Pancreas (tissue), 10 donors: ENCODE measurements around the gene BTBD19. TPM values are rescaled to one million over a fixed set of nuclear protein-coding genes. Genes with fewer than 3 reads are reported as not detected.
A peak's percentile ranks its signal among the peaks of the same experiment; 100 is the strongest.
"Not testable (repeated sequence)": the region's sequence is repeated elsewhere in the genome, so short reads cannot be mapped to it uniquely, and the experiment has no call there.

Source experiments
- ATAC-seq, 4 donors: fragments of 200-7000 bp; cut with Tn5 transposase; one replicate each; pipeline versions ENCODE4 v1.8.0 to v1.9.1; 2020; ENCODE audit warnings: mild to moderate bottlenecking in 4 of 4, moderate library complexity in 4 of 4
- DNase-seq, 6 donors: peaks; one replicate each; pipeline ENCODE4 v3.0.0-alpha.2; 2020
- FAIRE-seq: peaks from 2 replicates; lab custom pipeline; 2012; peaks lifted over from hg19 to GRCh38; lab: Jason Lieb, UNC
- H3K27ac ChIP-seq, 4 donors: fragments of 200-600 bp; sonication (generic); 1 replicate in 3 of 4; 2 replicates in 1 of 4; pipeline versions ENCODE4 v1.5.0 to v1.8.0; 2020
- H3K27me3 ChIP-seq, 4 donors: fragments of 200-600 bp; one replicate each; pipeline ENCODE4 v1.8.0; 2021
- H3K36me3 ChIP-seq, 3 donors: fragments of 200-600 bp; sonication (generic) in 1 of 3; one replicate each; pipeline versions ENCODE4 v1.5.0 to v1.8.0; 2020 to 2021
- H3K4me1 ChIP-seq, 3 donors: fragments of 200-600 bp; one replicate each; pipeline ENCODE4 v1.8.0; 2021
- H3K4me3 ChIP-seq, 4 donors: fragments of 200-600 bp; sonication (generic) in 2 of 4; one replicate each; pipeline versions ENCODE4 v1.5.0 to v1.8.0; 2020 to 2021
- H3K9me3 ChIP-seq, 4 donors: fragments of 200-600 bp; one replicate each; pipeline ENCODE4 v1.8.0; 2021
- CTCF ChIP-seq, 4 donors: fragments of 200-600 bp; sonication (generic) in 3 of 4; IDR thresholded peaks; one replicate each; pipeline versions ENCODE4 v1.5.0 to v1.8.0; 2021; ENCODE audit warnings: antibody characterized with exemption in 4 of 4
- WGBS, 2 donors: extraction: QIAGEN DNeasy Blood & Tissue Kit; methylation state at CpG; one replicate each; pipeline ENCODE4 v1.1.7; 2013; 5-methylcytosine and 5-hydroxymethylcytosine counted together
- intact Hi-C, 3 donors: fragments of 100-400 bp; cut with DNase I; formaldehyde crosslinking; loops; one replicate each; pipeline versions ENCODE4 v1.11.1 to v1.14.2; 2022
- polyA plus RNA-seq, 2 donors: library from polyadenylated mRNA; stranded (reverse); fragments of 200-250 nt; gene quantifications; one replicate each; pipeline ENCODE4 v1.2.3, GENCODE V29; 2013
- total RNA-seq, 6 donors: library from RNA; stranded (reverse); fragmentation: NEBNext Ultra II Directional in 4 of 6; extraction: Animal tissue kit (Norgen Biotek cat#: 25700) in 4 of 6; gene quantifications; one replicate each; pipeline versions ENCODE4 v1.2.1 to v1.2.4, GENCODE V29; 2021 to 2023
- donor health status: healthy with polysubstance abuse.
- donor health status: DM: no; HTN: no; CAD: no; lungs with moderate emphysema.
- donor health status: DM: no; HTN: no; CAD: no.
- donor health status: control.
- donor health status: control.
- donor health status: Bipolar disorder and iron deficiency.
- donor health status: DM: yes; HTN: yes; CAD: no.
- donor health status: DM: no; HTN: no; CAD: no.
- donor health status: DM: no; HTN: no; CAD: no.
- donor health status: DM: yes; HTN: yes; CAD: no.

BTBD19 gene
- total RNA-seq (1 to 10 TPM in 5 of 6 donors, under 1 TPM in 1; 0.91 to 4.3 (median 2.3) TPM), polyA plus RNA-seq (1 to 10 TPM; 4.7 to 5.7 TPM)

- H3K27ac ChIP-seq, result peak within 1 kb of the TSS; percentile 94 to 99 (median 98)
- no peak for TF ChIP-seq CTCF (IDR thresholded peaks at IDR 0.05)
- peak within 1 kb of the TSS in 2 of 4 donors; percentile 5 to 11 for H3K4me3 ChIP-seq
- 37 to 48% methylated on average over 23 of the region's 23 CpGs for WGBS, 2 donors
- ATAC-seq, result peak; percentile 11 to 35 (median 20)
- H3K9me3 ChIP-seq, result no peaks in the 10 kb centered on the region
- FAIRE-seq, result no peak
- peak; percentile 62 to 87 (median 74) for DNase-seq
- no peaks in the 10 kb centered on the region for H3K27me3 ChIP-seq
- peaks cover 0 to 29% (median 10%) of the 10 kb centered on the region in 3 donors for H3K36me3 ChIP-seq
- peaks cover 40 to 54% (median 41%) of the 10 kb centered on the region in 3 donors for H3K4me1 ChIP-seq
- intact Hi-C loops, result no loop called here
Measured at GRCh38 chr1:44808063-44808937, at the start of gene BTBD19. TSS of gene BTBD19 (plus strand) at chr1:44808523. CDS start at chr1:44808821, 298 bp downstream.

GRCh38 chr1:44759077-44759476, 49.2 kb upstream of the BTBD19 start:
- no peak overlapping the region for H3K27ac ChIP-seq
- no peaks in the 10 kb centered on the region for H3K9me3 ChIP-seq
- FAIRE-seq, result no peak
- 93 to 94% methylated on average over 11 of the region's 11 CpGs for WGBS, 2 donors
- intact Hi-C loops, result no loop called here
- DNase-seq, result no peak
- H3K36me3 ChIP-seq, result no peaks in the 10 kb centered on the region
- no peak for TF ChIP-seq CTCF (IDR thresholded peaks at IDR 0.05)
- H3K27me3 ChIP-seq, result no peaks in the 10 kb centered on the region
- no peak for ATAC-seq
- no peak overlapping the region for H3K4me3 ChIP-seq
- no peaks in the 10 kb centered on the region for H3K4me1 ChIP-seq

- no peaks in the 10 kb centered on the region for H3K27me3 ChIP-seq
- no peak for TF ChIP-seq CTCF (IDR thresholded peaks at IDR 0.05)
- WGBS, 2 donors, result 76 to 80% methylated on average over 3 of the region's 3 CpGs
Measured at GRCh38 chr1:44760876-44761275, 47.4 kb upstream of the BTBD19 start.

GRCh38 chr1:44766421-44766820, 41.9 kb upstream of the BTBD19 start:
- FAIRE-seq, H3K9me3 ChIP-seq, DNase-seq, ATAC-seq, H3K4me1 ChIP-seq, H3K4me3 ChIP-seq, intact Hi-C loops, H3K36me3 ChIP-seq, H3K27ac ChIP-seq, H3K27me3 ChIP-seq: not testable (repeated sequence)
- WGBS, 2 donors, result 88 to 89% methylated on average over 6 of the region's 6 CpGs

More at GRCh38 chr1:44760876-44761275, 47.4 kb upstream of the BTBD19 start:
- DNase-seq (no peak), ATAC-seq (no peak), FAIRE-seq (no peak)
- no peak overlapping the region for H3K4me3 ChIP-seq
- no peak overlapping the region for H3K27ac ChIP-seq
- H3K4me1 ChIP-seq, result no peaks in the 10 kb centered on the region
- no peaks in the 10 kb centered on the region for H3K36me3 ChIP-seq
- intact Hi-C loops, result no loop called here
- no peaks in the 10 kb centered on the region for H3K9me3 ChIP-seq

- peak within 1 kb of the TSS; percentile 42 to 86 (median 70) for H3K4me3 ChIP-seq
- H3K36me3 ChIP-seq, result peaks cover 0 to 18% (median 9%) of the 10 kb centered on the region in 3 donors
- ATAC-seq (peak; percentile 92 to 95 (median 92)), DNase-seq (peak; percentile 86 to 94 (median 90)), FAIRE-seq (no peak)
- H3K27ac ChIP-seq, result peak within 1 kb of the TSS; percentile 84 to 94 (median 88)
- no peaks in the 10 kb centered on the region for H3K27me3 ChIP-seq
- 0% methylated on average over 62 to 65 of the region's 65 CpGs for WGBS, 2 donors
- H3K9me3 ChIP-seq, result no peaks in the 10 kb centered on the region
- TF ChIP-seq CTCF (IDR thresholded peaks at IDR 0.05), result no peak
- intact Hi-C loops, result no loop called here
- H3K4me1 ChIP-seq, result peaks cover 0 to 21% (median 4%) of the 10 kb centered on the region in 3 donors
Measured at GRCh38 chr1:44775078-44775929, 33.0 kb upstream of the BTBD19 start, which contains the start of gene RPS8. TSS of gene RPS8 (plus strand) at chr1:44775540. CDS start at chr1:44775597, 57 bp downstream.
